ENCODE data around the gene ACIN1. TPM values are rescaled to one million over a fixed set of nuclear protein-coding genes. Genes with fewer than 3 reads are reported as not detected.
A peak's percentile ranks its signal among the peaks of the same experiment; 100 is the strongest.

Gene ACIN1
- total and polyA plus RNA-seq, 2 of the 13 experiments (the other 11 are each of a cell fraction or from before 2014, with no cell fraction given) = 165 to 183 TPM

DNA sequence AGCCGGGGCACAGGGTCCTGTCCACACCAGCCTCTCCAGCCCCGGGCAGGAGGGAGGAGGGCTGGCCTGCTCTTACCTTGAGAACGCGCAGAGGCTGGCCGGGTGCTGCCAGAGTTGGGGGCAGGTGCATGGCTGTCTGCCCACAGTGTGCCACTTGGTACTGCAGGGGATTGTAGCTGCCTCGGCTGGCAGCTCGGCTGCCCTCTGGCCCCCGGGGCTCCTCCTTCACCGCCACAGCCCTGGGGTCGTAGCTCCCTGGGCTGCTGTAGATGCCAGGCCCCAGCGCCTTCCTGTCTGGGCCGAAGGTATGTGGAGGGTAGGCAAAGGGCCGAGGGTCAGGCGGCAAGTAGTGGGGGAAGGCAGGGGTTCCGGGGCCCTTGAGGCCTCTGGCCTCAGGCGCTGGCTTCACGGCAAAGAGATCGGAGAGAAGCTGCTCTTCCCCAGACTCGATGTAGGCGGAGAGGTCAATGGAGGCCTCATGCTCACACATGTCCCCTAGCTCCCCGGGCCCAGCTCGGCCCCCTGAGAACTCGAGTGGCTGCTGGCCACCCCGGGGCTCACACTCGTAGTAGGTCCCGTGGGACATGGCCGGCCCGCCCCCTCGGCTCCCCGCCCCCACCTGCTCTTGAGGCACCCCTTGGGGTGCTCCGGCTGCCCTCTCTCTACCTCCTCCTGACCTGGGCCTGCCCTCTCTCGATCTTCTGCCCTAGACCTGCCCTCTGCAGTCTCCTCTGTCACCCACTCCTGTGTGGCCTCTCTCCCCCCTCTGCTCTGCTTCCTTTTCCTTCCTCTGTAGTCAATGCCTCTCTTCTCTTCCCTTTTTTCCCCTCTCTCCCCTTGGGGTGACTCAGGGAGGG is 23.8 kb upstream of the ACIN1 start, which contains the start of gene CEBPE (continued):
- 0 out of 2 replicates have a peak, but pooled peaks have one; percentile 24 for TF ChIP-seq MAZ (IDR thresholded peaks at IDR 0.05; ENCODE audit: borderline replicate concordance, low read depth, low read length)
- no peak for TF ChIP-seq MAZ (CRISPR knock-in tag; IDR thresholded peaks at IDR 0.05; ENCODE audit: low read depth)
- peak; percentile 54 for TF ChIP-seq SPEN (CRISPR knock-in tag; IDR thresholded peaks at IDR 0.05; ENCODE audit: low read depth)
- no peak for TF ChIP-seq ERF (CRISPR knock-in tag; IDR thresholded peaks at IDR 0.05)
- TF ChIP-seq RBM39 (IDR thresholded peaks at IDR 0.05; ENCODE audit: low read depth, low read length, poor library complexity, severe bottlenecking) = peak; percentile 21
- peak; percentile 35; the same call in 1 of the 2 replicates for TF ChIP-seq ZSCAN21 (CRISPR knock-in tag; IDR thresholded peaks at IDR 0.05; ENCODE audit: borderline replicate concordance)
- TF ChIP-seq FOXA1 (IDR thresholded peaks at IDR 0.05) = no peak
- TF ChIP-seq FOXA1 (CRISPR knock-in tag; IDR thresholded peaks at IDR 0.05) = no peak
- peak; percentile 50; the same call in 1 of the 2 replicates for TF ChIP-seq SALL1 (CRISPR knock-in tag; IDR thresholded peaks at IDR 0.05)
- TF ChIP-seq TOE1 (CRISPR knock-in tag; IDR thresholded peaks at IDR 0.05) = no peak
- TF ChIP-seq TAF15 (IDR thresholded peaks at IDR 0.05; ENCODE audit: low read depth, low read length, poor library complexity, severe bottlenecking) = peak; percentile 65
- TF ChIP-seq KLF13 (CRISPR knock-in tag; IDR thresholded peaks at IDR 0.05) = 0 out of 2 replicates have a peak, but pooled peaks have one; percentile 23
- peak; percentile 22 for TF ChIP-seq AGO1 (IDR thresholded peaks at IDR 0.05; ENCODE audit: low read depth, low read length, poor library complexity, severe bottlenecking)
- TF ChIP-seq ZNF768 (CRISPR knock-in tag; IDR thresholded peaks at IDR 0.05) = peak; percentile 67
- peak; percentile 50; the same call in 1 of the 2 replicates for TF ChIP-seq NFKB2 (CRISPR knock-in tag; IDR thresholded peaks at IDR 0.05; ENCODE audit: borderline replicate concordance)
- TF ChIP-seq, protein P1, sequence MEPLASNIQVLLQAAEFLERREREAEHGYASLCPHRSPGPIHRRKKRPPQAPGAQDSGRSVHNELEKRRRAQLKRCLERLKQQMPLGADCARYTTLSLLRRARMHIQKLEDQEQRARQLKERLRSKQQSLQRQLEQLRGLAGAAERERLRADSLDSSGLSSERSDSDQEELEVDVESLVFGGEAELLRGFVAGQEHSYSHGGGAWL (CRISPR knock-in tag; IDR thresholded peaks at IDR 0.05) = 0 out of 2 replicates have a peak, but pooled peaks have one; percentile 30
- no peak for TF ChIP-seq ISX (CRISPR knock-in tag; conservative IDR thresholded peaks at IDR 0.05)
- 0 out of 2 replicates have a peak, but pooled peaks have one; percentile 41 for TF ChIP-seq ZNF891 (CRISPR knock-in tag; IDR thresholded peaks at IDR 0.05)
- peak; percentile 46; the same call in 1 of the 2 replicates for TF ChIP-seq ZFX (CRISPR knock-in tag; IDR thresholded peaks at IDR 0.05; ENCODE audit: low read depth)
- TF ChIP-seq, protein P2, sequence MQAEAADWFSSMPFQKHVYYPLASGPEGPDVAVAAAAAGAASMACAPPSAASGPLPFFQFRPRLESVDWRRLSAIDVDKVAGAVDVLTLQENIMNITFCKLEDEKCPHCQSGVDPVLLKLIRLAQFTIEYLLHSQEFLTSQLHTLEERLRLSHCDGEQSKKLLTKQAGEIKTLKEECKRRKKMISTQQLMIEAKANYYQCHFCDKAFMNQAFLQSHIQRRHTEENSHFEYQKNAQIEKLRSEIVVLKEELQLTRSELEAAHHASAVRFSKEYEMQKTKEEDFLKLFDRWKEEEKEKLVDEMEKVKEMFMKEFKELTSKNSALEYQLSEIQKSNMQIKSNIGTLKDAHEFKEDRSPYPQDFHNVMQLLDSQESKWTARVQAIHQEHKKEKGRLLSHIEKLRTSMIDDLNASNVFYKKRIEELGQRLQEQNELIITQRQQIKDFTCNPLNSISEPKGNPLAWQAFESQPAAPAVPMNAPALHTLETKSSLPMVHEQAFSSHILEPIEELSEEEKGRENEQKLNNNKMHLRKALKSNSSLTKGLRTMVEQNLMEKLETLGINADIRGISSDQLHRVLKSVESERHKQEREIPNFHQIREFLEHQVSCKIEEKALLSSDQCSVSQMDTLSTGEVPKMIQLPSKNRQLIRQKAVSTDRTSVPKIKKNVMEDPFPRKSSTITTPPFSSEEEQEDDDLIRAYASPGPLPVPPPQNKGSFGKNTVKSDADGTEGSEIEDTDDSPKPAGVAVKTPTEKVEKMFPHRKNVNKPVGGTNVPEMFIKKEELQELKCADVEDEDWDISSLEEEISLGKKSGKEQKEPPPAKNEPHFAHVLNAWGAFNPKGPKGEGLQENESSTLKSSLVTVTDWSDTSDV (CRISPR knock-in tag; IDR thresholded peaks at IDR 0.05) = peak; percentile 19; the same call in 1 of the 2 replicates
- TF ChIP-seq ETV5 (CRISPR knock-in tag; IDR thresholded peaks at IDR 0.05; ENCODE audit: borderline replicate concordance) = peak; percentile 36
- peak; percentile 44; the same call in 1 of the 2 replicates for TF ChIP-seq HIVEP1 (CRISPR knock-in tag; IDR thresholded peaks at IDR 0.05)
- TF ChIP-seq, protein P3, sequence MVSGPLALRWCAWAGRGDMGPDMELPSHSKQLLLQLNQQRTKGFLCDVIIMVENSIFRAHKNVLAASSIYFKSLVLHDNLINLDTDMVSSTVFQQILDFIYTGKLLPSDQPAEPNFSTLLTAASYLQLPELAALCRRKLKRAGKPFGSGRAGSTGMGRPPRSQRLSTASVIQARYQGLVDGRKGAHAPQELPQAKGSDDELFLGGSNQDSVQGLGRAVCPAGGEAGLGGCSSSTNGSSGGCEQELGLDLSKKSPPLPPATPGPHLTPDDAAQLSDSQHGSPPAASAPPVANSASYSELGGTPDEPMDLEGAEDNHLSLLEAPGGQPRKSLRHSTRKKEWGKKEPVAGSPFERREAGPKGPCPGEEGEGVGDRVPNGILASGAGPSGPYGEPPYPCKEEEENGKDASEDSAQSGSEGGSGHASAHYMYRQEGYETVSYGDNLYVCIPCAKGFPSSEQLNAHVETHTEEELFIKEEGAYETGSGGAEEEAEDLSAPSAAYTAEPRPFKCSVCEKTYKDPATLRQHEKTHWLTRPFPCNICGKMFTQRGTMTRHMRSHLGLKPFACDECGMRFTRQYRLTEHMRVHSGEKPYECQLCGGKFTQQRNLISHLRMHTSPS (CRISPR knock-in tag; IDR thresholded peaks at IDR 0.05; ENCODE audit: low read depth) = peak; percentile 74
- peak; percentile 36; the same call in 1 of the 2 replicates for TF ChIP-seq MYC (CRISPR knock-in tag; IDR thresholded peaks at IDR 0.05; ENCODE audit: borderline replicate concordance)

Data from HepG2 (cell line).